CD8-positive, alpha-beta memory T cell (primary cell): ENCODE measurements around the gene COQ7. TPM values are rescaled to one million over a fixed set of nuclear protein-coding genes. Genes with fewer than 3 reads are reported as not detected.

ENCODE experiments used
- CTCF ChIA-PET: fragments of 350-600 bp; sonication (Branson Sonifier 250); formaldehyde crosslinking; loops from one replicate; lab custom pipeline; 2021; ENCODE audit warnings: antibody characterized with exemption; lab: Charles Lee
- POLR2A ChIA-PET: fragments of 350-600 bp; sonication (Branson Sonifier 250); formaldehyde crosslinking; loops from one replicate; lab custom pipeline; 2021; ENCODE audit warnings: antibody characterized with exemption; lab: Charles Lee
- DNase-seq, 5 donors: peaks; one replicate each; pipeline versions ENCODE4 v3.0.0 to v3.0.0-alpha.2; 2020 to 2022; ENCODE audit warnings: mixed read lengths in 1 of 5
- H3K27ac ChIP-seq: one replicate; pipeline ENCODE4 v1.7.0; 2013; ENCODE audit warnings: low read depth, mild to moderate bottlenecking, low read length, moderate library complexity
- H3K27me3 ChIP-seq: 2 replicates; pipeline ENCODE4 v1.7.0; 2013; ENCODE audit warnings: low read length, mild to moderate bottlenecking; ENCODE audit not compliant: insufficient read depth, poor library complexity, severe bottlenecking
- H3K36me3 ChIP-seq: 2 replicates; pipeline ENCODE4 v1.7.0; 2013; ENCODE audit warnings: mild to moderate bottlenecking, low read length, moderate library complexity; ENCODE audit not compliant: insufficient read depth
- H3K4me1 ChIP-seq: 2 replicates; pipeline ENCODE4 v1.7.0; 2013; ENCODE audit warnings: mild to moderate bottlenecking, low read length, moderate library complexity; ENCODE audit not compliant: insufficient read depth
- H3K4me3 ChIP-seq: 2 replicates; pipeline ENCODE4 v1.7.0; 2013; ENCODE audit warnings: mild to moderate bottlenecking, low read length
- H3K9me3 ChIP-seq: 2 replicates; pipeline ENCODE4 v1.7.0; 2013; ENCODE audit warnings: mild to moderate bottlenecking, low read length
- H3K27ac Mint-ChIP-seq, 8 donors: one replicate each; pipeline ENCODE4 v1.8.0; 2020 to 2021; ENCODE audit warnings: mixed read lengths in 8 of 8, mild to moderate bottlenecking in 6 of 8, inconsistent platforms in 3 of 8, moderate library complexity in 3 of 8
- H3K27me3 Mint-ChIP-seq, 2 donors: one replicate each; pipeline ENCODE4 v1.8.0; 2020 to 2021; ENCODE audit warnings: mixed read lengths in 2 of 2, mild to moderate bottlenecking in 1 of 2, moderate library complexity in 1 of 2
- H3K36me3 Mint-ChIP-seq, 3 donors: one replicate each; pipeline ENCODE4 v1.8.0; 2020 to 2021; ENCODE audit warnings: mixed read lengths in 3 of 3, inconsistent platforms in 1 of 3, mild to moderate bottlenecking in 1 of 3
- H3K4me1 Mint-ChIP-seq, 3 donors: one replicate each; pipeline ENCODE4 v1.8.0; 2020 to 2021; ENCODE audit warnings: mixed read lengths in 3 of 3, inconsistent platforms in 1 of 3, mild to moderate bottlenecking in 1 of 3
- H3K4me3 Mint-ChIP-seq, 7 donors: one replicate each; pipeline ENCODE4 v1.8.0; 2020 to 2021; ENCODE audit warnings: mixed read lengths in 7 of 7, mild to moderate bottlenecking in 6 of 7, moderate library complexity in 4 of 7, inconsistent platforms in 2 of 7
- H3K9me3 Mint-ChIP-seq, 5 donors: one replicate each; pipeline ENCODE4 v1.8.0; 2020 to 2022; ENCODE audit warnings: mixed read lengths in 5 of 5, mild to moderate bottlenecking in 3 of 5, moderate library complexity in 2 of 5, inconsistent platforms in 1 of 5
- polyA plus RNA-seq: library from polyadenylated mRNA; unstranded; fragments of 300-500 nt; fragmentation: Illumina TruSeq; gene quantifications from one replicate; pipeline ENCODE4 v1.2.3, GENCODE V29; 2021
- total RNA-seq, 2 experiments: library from RNA; stranded (reverse); gene quantifications; one replicate each; pipeline ENCODE4 v1.2.3, GENCODE V29; 2021

Gene COQ7
- total RNA-seq (10 to 100 TPM; 22.4 TPM), polyA plus RNA-seq (13.2 TPM)

DNA sequence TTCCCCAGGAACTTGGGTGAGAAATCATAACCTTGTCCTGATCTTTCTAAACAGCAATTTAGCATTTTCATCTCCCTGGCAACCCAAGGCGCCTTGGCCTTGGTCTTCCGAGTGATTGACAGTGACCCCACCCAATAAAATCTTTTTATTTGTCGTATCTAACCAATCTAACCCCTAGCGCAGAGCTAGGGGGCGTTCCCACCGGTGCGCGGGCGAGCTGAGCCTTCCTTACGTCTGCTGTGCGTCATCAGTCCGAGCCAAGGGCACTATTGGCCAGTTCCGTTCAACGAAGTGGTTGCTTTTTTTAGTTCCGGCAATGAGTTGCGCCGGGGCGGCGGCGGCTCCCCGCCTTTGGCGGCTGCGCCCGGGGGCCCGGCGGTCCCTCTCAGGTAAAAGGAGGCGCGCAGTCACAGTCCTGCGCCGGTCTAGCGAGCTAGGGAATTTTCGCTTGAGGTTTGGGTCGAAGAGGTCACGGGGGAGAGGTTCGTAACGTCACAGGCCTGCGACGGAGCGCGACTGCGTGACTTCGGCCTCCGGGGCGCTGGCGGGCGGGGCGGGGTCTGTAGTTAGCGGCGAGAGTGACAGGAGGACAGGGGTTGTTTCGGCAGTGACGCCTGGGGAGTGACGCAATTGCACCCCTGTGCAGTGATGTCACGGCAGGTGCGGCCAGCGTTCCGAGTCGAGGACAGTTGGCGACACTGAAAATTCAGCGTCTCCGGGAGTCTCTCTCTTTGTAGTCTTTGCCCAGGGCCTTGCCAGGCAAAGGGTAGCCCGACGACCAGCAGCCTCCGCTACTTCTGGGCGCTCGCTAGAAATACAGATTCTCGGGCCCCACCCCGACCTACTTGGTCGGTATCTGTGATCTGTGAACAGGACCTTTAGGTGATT is at the start of gene COQ7:
TSS of gene COQ7 (plus strand) at position 266 of the 888 bp plus-strand sequence. CDS start at position 317, 51 bp downstream.
- Histone ChIP-seq H3K4me3 (peak within 1 kb of the TSS; percentile 93), H3K4me1 (peaks cover 14% of the 10 kb centered on the region), H3K36me3 (no peaks in the 10 kb centered on the region), H3K9me3 (no peaks in the 10 kb centered on the region), H3K27me3 (no peaks in the 10 kb centered on the region), H3K27ac (peak within 1 kb of the TSS; percentile 100)
- Mint-ChIP-seq H3K36me3 (peaks cover 0 to 19% (median 2%) of the 10 kb centered on the region in 3 donors), H3K9me3 (no peaks in the 10 kb centered on the region), H3K27me3 (peaks cover 1 to 3% of the 10 kb centered on the region in 2 donors), H3K4me1 (peaks cover 8 to 22% (median 19%) of the 10 kb centered on the region in 3 donors), H3K27ac (peak within 1 kb of the TSS; percentile 92 to 100 (median 98)), H3K4me3 (peak within 1 kb of the TSS; percentile 92 to 96 (median 95))
- peak; percentile 98 to 99 (median 99) for DNase-seq
- POLR2A ChIA-PET = interaction anchor here (0.6 to 1.0 kb wide), 3 partner anchors 28 to 457 kb away, joined by 3 to 4 read pairs (median 3); partner anchors contain the start of genes ARL6IP1 and CCP110
- CTCF ChIA-PET = interaction anchor here (0.7 to 1.6 kb wide), 5 partner anchors 9 to 488 kb away, joined by 3 to 9 read pairs (median 3); partner anchors contain the start of genes RPS15A and VPS35L

DNA sequence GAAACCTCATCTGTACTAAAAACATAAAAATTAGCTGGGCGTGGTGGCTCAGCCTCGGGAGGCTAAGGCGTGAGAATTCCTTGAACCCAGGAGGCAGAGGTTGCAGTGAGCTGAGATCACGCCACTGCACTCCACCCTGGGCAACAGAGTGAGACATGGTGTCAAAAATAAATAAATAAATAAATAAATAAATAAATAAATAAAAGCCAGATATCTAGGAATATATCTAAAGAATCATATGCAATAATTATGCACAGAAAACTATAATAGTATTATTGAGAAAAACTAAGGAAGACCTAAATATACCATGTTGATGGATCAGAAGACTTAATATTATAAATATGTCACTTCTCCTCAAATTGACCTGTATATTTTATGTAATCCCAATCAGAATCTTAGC is 46.7 kb upstream of the COQ7 start:
- Mint-ChIP-seq H3K9me3 (no peaks in the 10 kb centered on the region), H3K27me3 (peaks cover 0 to 14% of the 10 kb centered on the region in 2 donors), H3K4me1 (no peaks in the 10 kb centered on the region), H3K27ac (no peak overlapping the region), H3K36me3 (no peaks in the 10 kb centered on the region), H3K4me3 (no peak overlapping the region)
- no peak for DNase-seq
- Histone ChIP-seq H3K27ac (no peak overlapping the region), H3K36me3 (no peaks in the 10 kb centered on the region), H3K4me1 (no peaks in the 10 kb centered on the region), H3K9me3 (no peaks in the 10 kb centered on the region), H3K4me3 (no peak overlapping the region), H3K27me3 (no peaks in the 10 kb centered on the region)
- POLR2A ChIA-PET = no interaction called here
- CTCF ChIA-PET = no interaction called here

- CTCF ChIA-PET = no interaction called here
- H3K4me3 Mint-ChIP-seq = no peak overlapping the region
- H3K27me3 Mint-ChIP-seq = peaks cover 0 to 11% of the 10 kb centered on the region in 2 donors
- Histone ChIP-seq H3K27me3 (no peaks in the 10 kb centered on the region), H3K36me3 (no peaks in the 10 kb centered on the region), H3K9me3 (no peaks in the 10 kb centered on the region), H3K27ac (no peak overlapping the region), H3K4me1 (no peaks in the 10 kb centered on the region), H3K4me3 (no peak overlapping the region)
- H3K4me1 Mint-ChIP-seq = no peaks in the 10 kb centered on the region
- no peak for DNase-seq
- no peaks in the 10 kb centered on the region for H3K36me3 Mint-ChIP-seq
- H3K9me3 Mint-ChIP-seq = no peaks in the 10 kb centered on the region
- POLR2A ChIA-PET = no interaction called here
- H3K27ac Mint-ChIP-seq = no peak overlapping the region
These were observed 45.7 kb upstream of the COQ7 start for GRCh38 chr16:19021747-19022146.

- ChIA-PET POLR2A (no interaction called here), CTCF (no interaction called here)
- H3K9me3 Mint-ChIP-seq = peaks cover 0 to 2% (median 0%) of the 10 kb centered on the region in 5 donors
- H3K27me3 Mint-ChIP-seq = peaks cover 7 to 8% of the 10 kb centered on the region in 2 donors
- H3K4me1 ChIP-seq = no peaks in the 10 kb centered on the region
- no peak overlapping the region for H3K27ac ChIP-seq
- H3K27me3 ChIP-seq = no peaks in the 10 kb centered on the region
- DNase-seq = no peak
- no peaks in the 10 kb centered on the region for H3K9me3 ChIP-seq
- no peak overlapping the region for H3K27ac Mint-ChIP-seq
- H3K4me1 Mint-ChIP-seq = no peaks in the 10 kb centered on the region
- H3K4me3 ChIP-seq = no peak overlapping the region
- no peaks in the 10 kb centered on the region for H3K36me3 Mint-ChIP-seq
- H3K36me3 ChIP-seq = no peaks in the 10 kb centered on the region
- no peak overlapping the region for H3K4me3 Mint-ChIP-seq
These were observed 40.0 kb upstream of the COQ7 start for GRCh38 chr16:19027416-19027815.

DNA sequence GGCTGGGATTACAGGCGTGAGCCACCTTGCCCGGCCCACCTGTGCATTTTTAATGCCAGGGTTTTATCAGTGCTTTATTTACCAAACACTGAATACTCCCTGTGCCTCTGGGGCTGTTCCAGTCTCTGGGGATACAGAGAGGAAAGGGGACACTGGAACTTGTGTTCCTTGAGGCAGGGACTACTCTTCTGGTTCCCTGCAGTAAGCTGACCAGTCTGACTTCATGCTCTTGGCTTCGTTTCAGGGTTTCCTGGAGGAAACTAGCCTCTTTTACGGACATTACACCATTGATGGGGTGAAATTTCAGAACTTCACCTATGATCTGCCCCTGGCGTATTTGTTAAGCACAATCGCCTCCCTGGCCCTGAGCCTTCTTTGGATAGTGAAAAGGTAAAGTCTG is 37.4 kb upstream of the COQ7 start:
- H3K4me3 ChIP-seq = no peak overlapping the region
- Mint-ChIP-seq H3K4me3 (no peak overlapping the region), H3K9me3 (peaks cover 0 to 2% (median 0%) of the 10 kb centered on the region in 5 donors), H3K27me3 (peaks cover 4 to 7% of the 10 kb centered on the region in 2 donors), H3K4me1 (no peaks in the 10 kb centered on the region), H3K36me3 (no peaks in the 10 kb centered on the region), H3K27ac (no peak overlapping the region)
- ChIA-PET CTCF (no interaction called here), POLR2A (no interaction called here)
- no peak for DNase-seq
- no peaks in the 10 kb centered on the region for H3K9me3 ChIP-seq
- no peaks in the 10 kb centered on the region for H3K36me3 ChIP-seq
- H3K4me1 ChIP-seq = no peaks in the 10 kb centered on the region
- no peak overlapping the region for H3K27ac ChIP-seq
- H3K27me3 ChIP-seq = no peaks in the 10 kb centered on the region

- Histone ChIP-seq H3K4me3 (no peak overlapping the region), H3K27me3 (no peaks in the 10 kb centered on the region), H3K27ac (no peak overlapping the region), H3K9me3 (no peaks in the 10 kb centered on the region), H3K4me1 (no peaks in the 10 kb centered on the region), H3K36me3 (no peaks in the 10 kb centered on the region)
- Mint-ChIP-seq H3K9me3 (peaks cover 0 to 6% (median 2%) of the 10 kb centered on the region in 5 donors), H3K27ac (no peak overlapping the region), H3K4me3 (no peak overlapping the region), H3K4me1 (no peaks in the 10 kb centered on the region), H3K36me3 (no peaks in the 10 kb centered on the region), H3K27me3 (peaks cover 4 to 8% of the 10 kb centered on the region in 2 donors)
- ChIA-PET POLR2A (no interaction called here), CTCF (no interaction called here)
- no peak for DNase-seq
These were observed 35.7 kb upstream of the COQ7 start for GRCh38 chr16:19031738-19032137.

DNA sequence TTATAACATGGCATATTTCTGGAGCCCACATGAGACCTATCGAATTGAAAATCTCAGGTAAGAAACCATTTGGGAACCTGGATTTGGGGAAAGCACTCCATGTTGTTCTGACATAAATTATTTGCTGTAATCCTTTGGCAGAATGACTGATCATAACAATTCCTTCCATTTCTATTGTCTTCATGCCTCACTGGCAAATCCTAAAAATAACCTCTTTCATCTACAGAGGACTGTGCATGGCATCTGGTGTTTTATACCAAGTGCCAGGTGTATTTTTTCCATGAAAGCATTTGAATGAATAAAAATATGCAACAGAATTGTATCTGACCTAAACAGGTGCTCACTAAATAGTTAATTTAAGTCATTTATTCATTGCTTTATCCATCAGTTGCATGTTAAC is 33.7 kb upstream of the COQ7 start:
- H3K27me3 Mint-ChIP-seq = peaks cover 4 to 8% of the 10 kb centered on the region in 2 donors
- H3K9me3 ChIP-seq = no peaks in the 10 kb centered on the region
- POLR2A ChIA-PET = no interaction called here
- H3K27ac Mint-ChIP-seq = no peak overlapping the region
- H3K4me3 ChIP-seq = no peak overlapping the region
- DNase-seq = no peak
- no peak overlapping the region for H3K27ac ChIP-seq
- no peaks in the 10 kb centered on the region for H3K36me3 ChIP-seq
- H3K4me3 Mint-ChIP-seq = no peak overlapping the region
- H3K4me1 ChIP-seq = no peaks in the 10 kb centered on the region
- CTCF ChIA-PET = no interaction called here
- no peaks in the 10 kb centered on the region for H3K4me1 Mint-ChIP-seq
- H3K9me3 Mint-ChIP-seq = peaks cover 0 to 8% (median 2%) of the 10 kb centered on the region in 5 donors
- no peaks in the 10 kb centered on the region for H3K27me3 ChIP-seq
- H3K36me3 Mint-ChIP-seq = no peaks in the 10 kb centered on the region

GRCh38 chr16:19040400-19040799 is 27.0 kb upstream of the COQ7 start:
- Mint-ChIP-seq H3K4me1 (no peaks in the 10 kb centered on the region), H3K27me3 (peaks cover 1 to 9% of the 10 kb centered on the region in 2 donors), H3K4me3 (no peak overlapping the region), H3K36me3 (no peaks in the 10 kb centered on the region), H3K9me3 (peaks cover 0 to 8% (median 0%) of the 10 kb centered on the region in 5 donors), H3K27ac (no peak overlapping the region)
- POLR2A ChIA-PET = no interaction called here
- CTCF ChIA-PET = no interaction called here
- Histone ChIP-seq H3K27me3 (no peaks in the 10 kb centered on the region), H3K27ac (no peak overlapping the region), H3K4me3 (no peak overlapping the region), H3K36me3 (no peaks in the 10 kb centered on the region), H3K4me1 (no peaks in the 10 kb centered on the region), H3K9me3 (no peaks in the 10 kb centered on the region)
- DNase-seq = no peak
